ENCODE results near the gene TOP2A. TPM values are rescaled to one million over a fixed set of nuclear protein-coding genes. Genes with fewer than 3 reads are reported as not detected.

Gene TOP2A
- total and polyA plus RNA-seq, 11 donors = 0.11 to 28.9 (median 1.2) TPM

- intact Hi-C loops (cut with DNase I) = no loop called here
- H3K27me3 ChIP-seq = no peaks in the 10 kb centered on the region
- WGBS, 4 donors = 85 to 90% (median 88%) methylated on average over 5 of the region's 5 CpGs
- H3K4me3 ChIP-seq = no peak overlapping the region
- TF ChIP-seq POLR2A (IDR thresholded peaks at IDR 0.05) = no peak
- no peak for TF ChIP-seq CTCF (IDR thresholded peaks at IDR 0.05)
- H3K9me3 ChIP-seq = no peaks in the 10 kb centered on the region
- DNase-seq (peak in 1 of 5 donors; percentile 37), ATAC-seq (no peak)
- no peak overlapping the region for H3K27ac ChIP-seq
- H3K36me3 ChIP-seq = no peaks in the 10 kb centered on the region
- H3K4me1 ChIP-seq = peaks cover 0 to 40% (median 21%) of the 10 kb centered on the region in 12 donors
These were observed 46.7 kb upstream of the TOP2A start for GRCh38 chr17:40464392-40464855.

GRCh38 chr17:40463122-40463550 is 45.4 kb upstream of the TOP2A start:
- intact Hi-C loops (cut with DNase I) = no loop called here
- peaks cover 0 to 8% (median 0%) of the 10 kb centered on the region in 9 donors for H3K36me3 ChIP-seq
- DNase-seq (peak in 1 of 5 donors; percentile 19), ATAC-seq (peak in 1 of 4 donors; percentile 24)
- no peaks in the 10 kb centered on the region for H3K9me3 ChIP-seq
- H3K27ac ChIP-seq = peak overlapping the region in 8 of 12 donors; percentile 31 to 78 (median 56)
- TF ChIP-seq POLR2A (IDR thresholded peaks at IDR 0.05) (no peak), CTCF (IDR thresholded peaks at IDR 0.05) (no peak)
- no peaks in the 10 kb centered on the region for H3K27me3 ChIP-seq
- 55 to 67% (median 58%) methylated on average over 11 of the region's 11 CpGs for WGBS, 4 donors
- H3K4me1 ChIP-seq = peaks cover under 1 to 53% (median 28%) of the 10 kb centered on the region in 12 donors
- no peak overlapping the region for H3K4me3 ChIP-seq

- DNase-seq (peak in 1 of 5 donors; percentile 54), ATAC-seq (peak in 3 of 4 donors; percentile 27 to 28 (median 27))
- no peaks in the 10 kb centered on the region for H3K27me3 ChIP-seq
- intact Hi-C loops (cut with DNase I) = no loop called here
- 41 to 67% (median 46%) methylated on average over 5 to 9 of the region's 9 CpGs for WGBS, 4 donors
- peaks cover 0 to 14% (median 4%) of the 10 kb centered on the region in 9 donors for H3K36me3 ChIP-seq
- no peaks in the 10 kb centered on the region for H3K9me3 ChIP-seq
- peak overlapping the region in 11 of 12 donors; percentile 11 to 78 (median 49) for H3K27ac ChIP-seq
- H3K4me1 ChIP-seq = peaks cover 6 to 59% (median 34%) of the 10 kb centered on the region in 12 donors
- H3K4me3 ChIP-seq = no peak overlapping the region
- TF ChIP-seq POLR2A (IDR thresholded peaks at IDR 0.05) (no peak), CTCF (IDR thresholded peaks at IDR 0.05) (no peak)
These were observed 44.8 kb upstream of the TOP2A start for GRCh38 chr17:40462343-40463121.

- ATAC-seq (peak in 2 of 4 donors; percentile 2 to 4), DNase-seq (no peak)
- intact Hi-C loops (cut with DNase I) = no loop called here
- no peaks in the 10 kb centered on the region for H3K27me3 ChIP-seq
- H3K4me1 ChIP-seq = peaks cover 6 to 66% (median 40%) of the 10 kb centered on the region in 12 donors
- peak overlapping the region in 10 of 12 donors; percentile 15 to 78 (median 56) for H3K27ac ChIP-seq
- WGBS, 4 donors = 30 to 65% (median 61%) methylated on average over 5 to 12 of the region's 12 CpGs
- TF ChIP-seq CTCF (IDR thresholded peaks at IDR 0.05) (no peak), POLR2A (IDR thresholded peaks at IDR 0.05) (no peak)
- no peak overlapping the region for H3K4me3 ChIP-seq
- peaks cover 0 to 21% (median 11%) of the 10 kb centered on the region in 9 donors for H3K36me3 ChIP-seq
- H3K9me3 ChIP-seq = no peaks in the 10 kb centered on the region
These were observed 44.1 kb upstream of the TOP2A start for GRCh38 chr17:40461732-40462342.
